K562 (cell line): ENCODE data around the gene BAD. TPM values are rescaled to one million over a fixed set of nuclear protein-coding genes. Genes with fewer than 3 reads are reported as not detected.
A peak's percentile ranks its signal among the peaks of the same experiment; 100 is the strongest.

Experiments
- ADNP ChIP-seq: fragments of 200-800 bp; sonication (Bioruptor generic); IDR thresholded peaks from 2 replicates; pipeline ENCODE4 v1.6.1; 2016; ENCODE audit warnings: missing genetic modification characterization, missing compliant biosample characterization
- BRD4 ChIP-seq: fragments of 200-600 bp; sonication (generic); IDR thresholded peaks from 2 replicates; pipeline ENCODE4 v1.6.1; 2017; ENCODE audit warnings: inconsistent platforms
- CHD4 ChIP-seq: fragments of 200-600 bp; sonication (generic); IDR thresholded peaks from 3 replicates; pipeline ENCODE4 v1.6.1; 2012; ENCODE audit warnings: low read depth, mild to moderate bottlenecking, mixed read lengths, low read length, inconsistent platforms; ENCODE audit not compliant: insufficient read depth, insufficient replicate concordance, poor library complexity, severe bottlenecking
- DMBX1 ChIP-seq: fragments of 250-450 bp; sonication (Bioruptor Pico); IDR thresholded peaks from 2 replicates; pipeline ENCODE4 v1.8.0; 2022; ENCODE audit warnings: inconsistent platforms, mild to moderate bottlenecking, moderate library complexity, borderline replicate concordance
- HDAC2 ChIP-seq: fragments of 450-650 bp; IDR thresholded peaks from 2 replicates; pipeline ENCODE4 v1.6.1; 2016; ENCODE audit warnings: mild to moderate bottlenecking
- MEIS2 ChIP-seq: fragments of 450-650 bp; IDR thresholded peaks from 2 replicates; pipeline ENCODE4 v1.6.1; 2014; ENCODE audit warnings: mild to moderate bottlenecking; ENCODE audit not compliant: partially characterized antibody
- RAD51 ChIP-seq: fragments of 450-650 bp; IDR thresholded peaks from 2 replicates; pipeline ENCODE4 v1.7.1; 2016; ENCODE audit warnings: low read depth, mild to moderate bottlenecking, borderline replicate concordance
- SRF ChIP-seq, 2 experiments: fragments of 250-450, 450-650 bp in 1 of 2; sonication (Bioruptor Pico) in 1 of 2; sonication (generic) in 1 of 2; formaldehyde crosslinking; IDR thresholded peaks; 2 replicates each; pipeline versions ENCODE4 v1.5.0 to v1.5.1; 2020 to 2022; ENCODE audit warnings: mild to moderate bottlenecking in 1 of 2, missing genetic modification reagents in 1 of 2
- SUPT5H ChIP-seq: fragments of 450-650 bp; IDR thresholded peaks from 2 replicates; pipeline ENCODE4 v1.6.1; 2016
- polyA plus RNA-seq, 8 experiments: library from polyadenylated mRNA; depleted of rRNA in 4 of 8; stranded (reverse) in 5 of 8; unstranded in 3 of 8; fragments of >200 nt; fragmentation: Nextera tagmentation in 2 of 8; fragmentation: Illumina TruSeq in 1 of 8; extraction: Ambion mirVana in 2 of 8; extraction: Trizol in 1 of 8; gene quantifications; 2 replicates each; pipeline versions ENCODE4 v1.2.1 to v1.2.3, GENCODE V29; 2011 to 2014; ENCODE audit warnings: inconsistent platforms in 1 of 8, missing spikeins in 1 of 8
- total RNA-seq, 7 experiments: library from RNA; depleted of rRNA in 6 of 7; stranded (reverse); fragments of >200 nt in 6 of 7; fragmentation: Illumina TruSeq in 2 of 7; extraction: Trizol in 2 of 7; gene quantifications; 2 replicates each; pipeline versions ENCODE4 v1.2.1 to v1.2.3, GENCODE V29; 2011 to 2021; ENCODE audit warnings: low replicate concordance in 1 of 7
- TF ChIP-seq, protein P1 (sequence below), 2 experiments: fragments of 450-650 bp in 1 of 2; sonication (generic) in 1 of 2; formaldehyde crosslinking in 1 of 2; IDR thresholded peaks; 2 replicates each; pipeline versions ENCODE4 v1.7.1 to v1.9.0; 2016 to 2022; ENCODE audit warnings: inconsistent platforms in 1 of 2, mild to moderate bottlenecking in 1 of 2, missing genetic modification reagents in 1 of 2
- TF ChIP-seq, protein P2 (sequence below): fragments of 450-650 bp; IDR thresholded peaks from 2 replicates; pipeline ENCODE4 v1.6.1; 2016
- TF ChIP-seq, protein P3 (sequence below): sonication (generic); formaldehyde crosslinking; IDR thresholded peaks from 2 replicates; pipeline ENCODE4 v1.9.0; 2022; ENCODE audit warnings: mild to moderate bottlenecking, missing genetic modification reagents
- TF ChIP-seq, protein P4 (sequence below): fragments of 200-800 bp; sonication (Bioruptor generic); IDR thresholded peaks from 2 replicates; pipeline ENCODE4 v1.6.1; 2017; ENCODE audit warnings: missing genetic modification characterization, missing compliant biosample characterization

BAD gene
- total and polyA plus RNA-seq, 9 of the 15 experiments (the other 6 are each of a cell fraction or from before 2014, with no cell fraction given), result 0.61 to 45.6 (median 11.8) TPM

DNA sequence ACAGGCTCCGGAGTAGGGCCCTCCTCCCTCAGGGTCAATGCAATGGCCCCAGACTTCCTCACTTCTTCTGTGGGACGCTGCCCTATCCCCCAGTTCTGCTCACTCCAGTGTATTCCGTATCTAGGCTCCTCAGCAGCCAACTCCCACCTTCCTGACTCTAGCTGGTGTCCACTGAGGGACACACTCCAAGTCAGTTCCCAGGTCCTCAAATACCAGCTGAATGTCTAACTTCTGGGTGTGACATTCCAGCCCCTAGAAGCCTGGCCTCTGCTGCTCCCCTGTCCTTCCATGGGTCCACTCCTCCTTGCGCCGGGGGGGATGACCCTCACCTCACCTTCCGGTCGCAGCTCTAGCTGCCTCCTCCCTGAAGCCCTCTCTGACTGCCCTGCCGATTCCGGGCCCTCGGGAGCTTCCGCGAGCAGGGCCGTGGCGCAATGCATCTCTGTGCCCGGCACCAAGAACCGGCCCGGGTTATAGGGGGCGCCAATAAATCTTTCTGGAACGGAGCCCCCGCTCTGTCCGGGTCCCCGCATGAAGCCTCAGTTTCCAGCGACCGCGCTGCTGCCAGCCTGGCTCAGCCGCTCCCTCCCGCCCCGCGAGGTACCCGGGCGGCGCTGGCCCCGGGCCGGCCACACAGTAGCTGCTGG lies 15.4 kb downstream of the BAD start (continued):
- TF ChIP-seq, protein P1, sequence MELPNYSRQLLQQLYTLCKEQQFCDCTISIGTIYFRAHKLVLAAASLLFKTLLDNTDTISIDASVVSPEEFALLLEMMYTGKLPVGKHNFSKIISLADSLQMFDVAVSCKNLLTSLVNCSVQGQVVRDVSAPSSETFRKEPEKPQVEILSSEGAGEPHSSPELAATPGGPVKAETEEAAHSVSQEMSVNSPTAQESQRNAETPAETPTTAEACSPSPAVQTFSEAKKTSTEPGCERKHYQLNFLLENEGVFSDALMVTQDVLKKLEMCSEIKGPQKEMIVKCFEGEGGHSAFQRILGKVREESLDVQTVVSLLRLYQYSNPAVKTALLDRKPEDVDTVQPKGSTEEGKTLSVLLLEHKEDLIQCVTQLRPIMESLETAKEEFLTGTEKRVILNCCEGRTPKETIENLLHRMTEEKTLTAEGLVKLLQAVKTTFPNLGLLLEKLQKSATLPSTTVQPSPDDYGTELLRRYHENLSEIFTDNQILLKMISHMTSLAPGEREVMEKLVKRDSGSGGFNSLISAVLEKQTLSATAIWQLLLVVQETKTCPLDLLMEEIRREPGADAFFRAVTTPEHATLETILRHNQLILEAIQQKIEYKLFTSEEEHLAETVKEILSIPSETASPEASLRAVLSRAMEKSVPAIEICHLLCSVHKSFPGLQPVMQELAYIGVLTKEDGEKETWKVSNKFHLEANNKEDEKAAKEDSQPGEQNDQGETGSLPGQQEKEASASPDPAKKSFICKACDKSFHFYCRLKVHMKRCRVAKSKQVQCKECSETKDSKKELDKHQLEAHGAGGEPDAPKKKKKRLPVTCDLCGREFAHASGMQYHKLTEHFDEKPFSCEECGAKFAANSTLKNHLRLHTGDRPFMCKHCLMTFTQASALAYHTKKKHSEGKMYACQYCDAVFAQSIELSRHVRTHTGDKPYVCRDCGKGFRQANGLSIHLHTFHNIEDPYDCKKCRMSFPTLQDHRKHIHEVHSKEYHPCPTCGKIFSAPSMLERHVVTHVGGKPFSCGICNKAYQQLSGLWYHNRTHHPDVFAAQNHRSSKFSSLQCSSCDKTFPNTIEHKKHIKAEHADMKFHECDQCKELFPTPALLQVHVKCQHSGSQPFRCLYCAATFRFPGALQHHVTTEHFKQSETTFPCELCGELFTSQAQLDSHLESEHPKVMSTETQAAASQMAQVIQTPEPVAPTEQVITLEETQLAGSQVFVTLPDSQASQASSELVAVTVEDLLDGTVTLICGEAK (IDR thresholded peaks at IDR 0.05), result peak; percentile 55; the same call in 1 of the 2 replicates
- TF ChIP-seq, protein P1 (CRISPR knock-in tag; IDR thresholded peaks at IDR 0.05), result no peak
- TF ChIP-seq ADNP (tag) (peak; percentile 54; the same call in 1 of the 2 replicates), BRD4 (peak; percentile 30; the same call in 1 of the 2 replicates), SUPT5H (peak; percentile 59), DMBX1 (CRISPR knock-in tag) (no peak), SRF (CRISPR knock-in tag; IDR thresholded peaks at IDR 0.05) (0 out of 4 replicates have a peak, but pooled peaks of 1 of the 2 experiments have one; percentile 20), HDAC2 (peak; percentile 65), MEIS2 (peak; percentile 2), CHD4 (peak; percentile 10), RAD51 (0 out of 2 replicates have a peak, but pooled peaks have one; percentile 6)
- TF ChIP-seq, protein P2, sequence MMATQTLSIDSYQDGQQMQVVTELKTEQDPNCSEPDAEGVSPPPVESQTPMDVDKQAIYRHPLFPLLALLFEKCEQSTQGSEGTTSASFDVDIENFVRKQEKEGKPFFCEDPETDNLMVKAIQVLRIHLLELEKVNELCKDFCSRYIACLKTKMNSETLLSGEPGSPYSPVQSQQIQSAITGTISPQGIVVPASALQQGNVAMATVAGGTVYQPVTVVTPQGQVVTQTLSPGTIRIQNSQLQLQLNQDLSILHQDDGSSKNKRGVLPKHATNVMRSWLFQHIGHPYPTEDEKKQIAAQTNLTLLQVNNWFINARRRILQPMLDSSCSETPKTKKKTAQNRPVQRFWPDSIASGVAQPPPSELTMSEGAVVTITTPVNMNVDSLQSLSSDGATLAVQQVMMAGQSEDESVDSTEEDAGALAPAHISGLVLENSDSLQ, result peak; percentile 11; the same call in 1 of the 2 replicates
- TF ChIP-seq, protein P3, sequence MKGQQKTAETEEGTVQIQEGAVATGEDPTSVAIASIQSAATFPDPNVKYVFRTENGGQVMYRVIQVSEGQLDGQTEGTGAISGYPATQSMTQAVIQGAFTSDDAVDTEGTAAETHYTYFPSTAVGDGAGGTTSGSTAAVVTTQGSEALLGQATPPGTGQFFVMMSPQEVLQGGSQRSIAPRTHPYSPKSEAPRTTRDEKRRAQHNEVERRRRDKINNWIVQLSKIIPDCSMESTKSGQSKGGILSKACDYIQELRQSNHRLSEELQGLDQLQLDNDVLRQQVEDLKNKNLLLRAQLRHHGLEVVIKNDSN (CRISPR knock-in tag), result no peak
- TF ChIP-seq, protein P4, sequence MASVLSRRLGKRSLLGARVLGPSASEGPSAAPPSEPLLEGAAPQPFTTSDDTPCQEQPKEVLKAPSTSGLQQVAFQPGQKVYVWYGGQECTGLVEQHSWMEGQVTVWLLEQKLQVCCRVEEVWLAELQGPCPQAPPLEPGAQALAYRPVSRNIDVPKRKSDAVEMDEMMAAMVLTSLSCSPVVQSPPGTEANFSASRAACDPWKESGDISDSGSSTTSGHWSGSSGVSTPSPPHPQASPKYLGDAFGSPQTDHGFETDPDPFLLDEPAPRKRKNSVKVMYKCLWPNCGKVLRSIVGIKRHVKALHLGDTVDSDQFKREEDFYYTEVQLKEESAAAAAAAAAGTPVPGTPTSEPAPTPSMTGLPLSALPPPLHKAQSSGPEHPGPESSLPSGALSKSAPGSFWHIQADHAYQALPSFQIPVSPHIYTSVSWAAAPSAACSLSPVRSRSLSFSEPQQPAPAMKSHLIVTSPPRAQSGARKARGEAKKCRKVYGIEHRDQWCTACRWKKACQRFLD (CRISPR knock-in tag), result peak; percentile 87; the same call in 1 of the 2 replicates
